ENCODE measurements around the gene PTGES2. TPM values are rescaled to one million over a fixed set of nuclear protein-coding genes. Genes with fewer than 3 reads are reported as not detected.
A peak's percentile ranks its signal among the peaks of the same experiment; 100 is the strongest.

Gene PTGES2
- total and polyA plus RNA-seq, 2 of the 13 experiments (the other 11 are each of a cell fraction or from before 2014, with no cell fraction given), result 63.7 to 79.8 TPM

GRCh38 chr9:128127568-128127989 is at the start of gene PTGES2 (continued):
- TF ChIP-seq GRHL1 (CRISPR knock-in tag; conservative IDR thresholded peaks at IDR 0.05) (no peak), PREB (CRISPR knock-in tag; IDR thresholded peaks at IDR 0.05) (no peak), SOX6 (IDR thresholded peaks at IDR 0.05) (no peak), SOX6 (CRISPR knock-in tag; IDR thresholded peaks at IDR 0.05) (no peak), SNAPC5 (CRISPR knock-in tag; IDR thresholded peaks at IDR 0.05; ENCODE audit: borderline replicate concordance) (no peak), BHLHE40 (IDR thresholded peaks at IDR 0.05; ENCODE audit: low read length) (peak; percentile 72), PHF21A (CRISPR knock-in tag; IDR thresholded peaks at IDR 0.05) (no peak), MXI1 (IDR thresholded peaks at IDR 0.05; ENCODE audit: borderline replicate concordance, low read depth, low read length) (peak; percentile 62; the same call in 1 of the 3 replicates), TBP (CRISPR knock-in tag; IDR thresholded peaks at IDR 0.05) (no peak), GMEB1 (CRISPR knock-in tag; IDR thresholded peaks at IDR 0.05; ENCODE audit: borderline replicate concordance) (peak; percentile 66; the same call in 1 of the 2 replicates), USF2 (IDR thresholded peaks at IDR 0.05; ENCODE audit: low read depth, low read length) (no peak), USF2 (CRISPR knock-in tag; IDR thresholded peaks at IDR 0.05; ENCODE audit: borderline replicate concordance) (no peak), ZNF280B (CRISPR knock-in tag; IDR thresholded peaks at IDR 0.05; ENCODE audit: borderline replicate concordance) (no peak), ZNF710 (CRISPR knock-in tag; IDR thresholded peaks at IDR 0.05; ENCODE audit: borderline replicate concordance) (no peak), FOSL2 (CRISPR knock-in tag; IDR thresholded peaks at IDR 0.05) (no peak), MEF2D (CRISPR knock-in tag; IDR thresholded peaks at IDR 0.05) (no peak), ZNF740 (CRISPR knock-in tag; IDR thresholded peaks at IDR 0.05) (peak; percentile 60; the same call in 1 of the 2 replicates), ATF7 (IDR thresholded peaks at IDR 0.05) (no peak), ATF7 (CRISPR knock-in tag; IDR thresholded peaks at IDR 0.05) (no peak), REL (CRISPR knock-in tag; conservative IDR thresholded peaks at IDR 0.05) (0 out of 2 replicates have a peak, but pooled peaks have one; percentile 30)
